SU-DHL-6 (cell line): Measurements from ENCODE around the gene MAML3.

Source experiments
- H2AFZ ChIP-seq: fragments of 200-600 bp; sonication (generic); 2 replicates; pipeline ENCODE4 v1.6.1; 2014; ENCODE audit warnings: low read depth, mild to moderate bottlenecking, moderate library complexity, mixed read lengths, antibody characterized with exemption, low read length; ENCODE audit not compliant: severe bottlenecking
- H3F3A ChIP-seq: fragments of 200-600 bp; shearing (Covaris generic); 2 replicates; pipeline ENCODE4 v1.6.0; 2016; ENCODE audit warnings: antibody characterized with exemption, mild to moderate bottlenecking; ENCODE audit not compliant: insufficient read depth
- H3K27ac ChIP-seq: fragments of 200-600 bp; sonication (generic); 2 replicates; pipeline ENCODE4 v1.5.1; 2016; ENCODE audit warnings: low read depth, mild to moderate bottlenecking, low read length, moderate library complexity, mixed read lengths
- H3K27me3 ChIP-seq: fragments of 200-600 bp; sonication (generic), shearing (Covaris generic); 2 replicates; pipeline ENCODE4 v1.6.0; 2014; ENCODE audit warnings: mild to moderate bottlenecking, low read length
- H3K36me3 ChIP-seq: fragments of 200-600 bp; sonication (generic); 2 replicates; pipeline ENCODE4 v1.6.1; 2014; ENCODE audit warnings: mild to moderate bottlenecking, low read length, mixed read lengths
- H3K4me2 ChIP-seq: fragments of 300-600, 200-600 bp; shearing (Covaris generic), sonication (generic); 2 replicates; pipeline ENCODE4 v1.6.0; 2014; ENCODE audit warnings: low read length, low read depth, mild to moderate bottlenecking; ENCODE audit not compliant: poor library complexity, severe bottlenecking
- H3K4me3 ChIP-seq: fragments of 200-600 bp; sonication (generic); 2 replicates; pipeline ENCODE4 v1.5.1; 2014; ENCODE audit warnings: antibody characterized with exemption, low read length, mild to moderate bottlenecking, mixed read lengths; ENCODE audit not compliant: insufficient read depth, poor library complexity, severe bottlenecking
- H3K79me2 ChIP-seq: fragments of 200-600 bp; sonication (generic); 2 replicates; pipeline ENCODE4 v1.6.1; 2014; ENCODE audit warnings: mild to moderate bottlenecking, low read length, moderate library complexity; ENCODE audit not compliant: insufficient read depth
- H3K9ac ChIP-seq: fragments of 200-600 bp; sonication (generic); 2 replicates; pipeline ENCODE4 v1.7.0; 2014; ENCODE audit warnings: mild to moderate bottlenecking, low read length
- H3K9me2 ChIP-seq: fragments of 200-600 bp; sonication (generic); replicated peaks from 2 replicates; pipeline ENCODE4 v1.6.1; 2014; ENCODE audit warnings: low read length; ENCODE audit not compliant: insufficient read depth
- H3K9me3 ChIP-seq: fragments of 200-600 bp; sonication (generic); 2 replicates; pipeline ENCODE4 v1.6.1; 2014; ENCODE audit warnings: low read length, mixed read lengths; ENCODE audit not compliant: insufficient read depth
- H4K20me1 ChIP-seq: fragments of 200-600 bp; sonication (generic); 2 replicates; pipeline ENCODE4 v1.6.1; 2014; ENCODE audit warnings: low read depth, mild to moderate bottlenecking, antibody characterized with exemption, low read length, moderate library complexity, mixed read lengths
- EZH2phosphoT487 ChIP-seq: fragments of 200-600 bp; sonication (generic), shearing (Covaris generic); conservative IDR thresholded peaks from 2 replicates; pipeline ENCODE4 v1.6.1; 2018; ENCODE audit warnings: mild to moderate bottlenecking, antibody characterized with exemption, low read length, moderate library complexity, mixed read lengths
- TF ChIP-seq, protein P1 (sequence below): fragments of 200-600 bp; sonication (generic); IDR thresholded peaks from one replicate; pipeline ENCODE4 v1.5.1; 2017; ENCODE audit warnings: antibody characterized with exemption, mild to moderate bottlenecking, low read length, moderate library complexity; ENCODE audit not compliant: insufficient read depth, poor library complexity, severe bottlenecking

MAML3 gene

DNA sequence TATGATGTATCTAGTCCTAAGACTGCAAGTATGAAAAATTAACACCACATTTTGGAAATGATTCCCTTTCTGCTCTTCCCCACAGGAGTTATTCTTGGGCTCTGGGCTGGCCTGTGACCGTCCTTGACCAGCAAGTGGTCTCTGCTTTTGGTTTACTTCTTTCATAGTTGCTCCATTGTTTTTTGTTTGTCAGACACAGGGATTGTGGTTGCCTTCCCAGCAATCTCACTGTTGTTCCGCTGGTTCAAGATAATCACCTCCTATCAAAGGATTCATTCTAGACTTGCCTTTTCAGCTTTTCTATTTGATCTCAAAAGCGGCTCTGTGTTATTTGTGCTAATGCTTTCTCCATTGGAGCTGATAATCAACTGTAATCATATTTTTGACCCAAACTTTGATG, 269.5 kb downstream of the MAML3 start:
- H3K4me3 ChIP-seq: no peak overlapping the region
- no peak overlapping the region for H3K9ac ChIP-seq
- H3K36me3 ChIP-seq: no peaks in the 10 kb centered on the region
- H3K27me3 ChIP-seq: no peaks in the 10 kb centered on the region
- no peak overlapping the region for H3K4me2 ChIP-seq
- no peaks in the 10 kb centered on the region for H3K79me2 ChIP-seq
- no peaks in the 10 kb centered on the region for H3F3A ChIP-seq
- TF ChIP-seq EZH2phosphoT487: no peak
- TF ChIP-seq, protein P1, sequence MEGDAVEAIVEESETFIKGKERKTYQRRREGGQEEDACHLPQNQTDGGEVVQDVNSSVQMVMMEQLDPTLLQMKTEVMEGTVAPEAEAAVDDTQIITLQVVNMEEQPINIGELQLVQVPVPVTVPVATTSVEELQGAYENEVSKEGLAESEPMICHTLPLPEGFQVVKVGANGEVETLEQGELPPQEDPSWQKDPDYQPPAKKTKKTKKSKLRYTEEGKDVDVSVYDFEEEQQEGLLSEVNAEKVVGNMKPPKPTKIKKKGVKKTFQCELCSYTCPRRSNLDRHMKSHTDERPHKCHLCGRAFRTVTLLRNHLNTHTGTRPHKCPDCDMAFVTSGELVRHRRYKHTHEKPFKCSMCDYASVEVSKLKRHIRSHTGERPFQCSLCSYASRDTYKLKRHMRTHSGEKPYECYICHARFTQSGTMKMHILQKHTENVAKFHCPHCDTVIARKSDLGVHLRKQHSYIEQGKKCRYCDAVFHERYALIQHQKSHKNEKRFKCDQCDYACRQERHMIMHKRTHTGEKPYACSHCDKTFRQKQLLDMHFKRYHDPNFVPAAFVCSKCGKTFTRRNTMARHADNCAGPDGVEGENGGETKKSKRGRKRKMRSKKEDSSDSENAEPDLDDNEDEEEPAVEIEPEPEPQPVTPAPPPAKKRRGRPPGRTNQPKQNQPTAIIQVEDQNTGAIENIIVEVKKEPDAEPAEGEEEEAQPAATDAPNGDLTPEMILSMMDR: no peak
- H2AFZ ChIP-seq: no peak overlapping the region
- H3K9me2 ChIP-seq: no peaks in the 10 kb centered on the region
- no peaks in the 10 kb centered on the region for H4K20me1 ChIP-seq
- no peaks in the 10 kb centered on the region for H3K9me3 ChIP-seq
- H3K27ac ChIP-seq: no peak overlapping the region

DNA sequence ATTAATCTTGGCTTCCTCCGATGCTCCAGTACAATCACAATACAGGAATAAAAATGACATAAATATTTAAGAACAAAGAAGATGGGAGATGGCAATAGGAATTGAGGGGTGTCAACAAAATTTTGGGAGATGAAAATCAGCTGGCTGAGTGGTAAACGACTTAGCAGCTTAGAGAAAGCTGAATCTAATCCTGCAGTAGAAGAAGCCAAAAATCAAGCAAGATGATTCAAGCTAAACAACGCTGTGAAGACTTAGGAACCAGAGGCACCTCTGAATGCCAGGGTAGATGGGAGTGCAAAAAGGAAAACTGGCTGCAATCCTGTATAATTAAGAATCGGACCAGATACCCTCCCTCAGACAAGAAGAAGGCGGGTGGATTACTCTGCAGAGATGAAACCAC, 273.1 kb downstream of the MAML3 start:
- Histone ChIP-seq H3K4me2 (no peak overlapping the region), H3K27ac (no peak overlapping the region)

DNA sequence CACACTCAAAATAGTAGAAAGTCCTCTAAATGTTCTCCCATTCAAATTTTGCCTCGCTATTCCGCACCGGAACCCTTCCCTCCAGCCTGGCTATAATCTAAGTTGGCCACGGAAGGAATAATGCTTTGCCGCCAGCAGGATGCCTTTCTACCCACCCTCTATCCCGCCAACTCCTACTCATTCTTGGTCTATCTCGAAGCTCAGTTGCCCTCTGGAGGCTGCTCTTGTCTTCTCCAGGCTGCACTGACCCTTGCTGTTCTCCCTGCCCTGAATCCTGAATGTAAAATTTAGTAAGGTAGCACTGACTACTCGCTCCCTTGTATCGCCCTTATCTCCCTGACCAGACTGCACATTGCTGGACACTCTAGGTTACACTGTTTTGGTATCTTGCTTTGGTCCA, 275.9 kb downstream of the MAML3 start:
- no peaks in the 10 kb centered on the region for H3K9me3 ChIP-seq
- no peak overlapping the region for H3K4me3 ChIP-seq
- H3K36me3 ChIP-seq: no peaks in the 10 kb centered on the region
- no peaks in the 10 kb centered on the region for H3K27me3 ChIP-seq
- no peaks in the 10 kb centered on the region for H4K20me1 ChIP-seq
- no peaks in the 10 kb centered on the region for H3K9me2 ChIP-seq
- no peak overlapping the region for H3K4me2 ChIP-seq
- no peaks in the 10 kb centered on the region for H3F3A ChIP-seq
- no peak overlapping the region for H2AFZ ChIP-seq
- no peak overlapping the region for H3K9ac ChIP-seq
- H3K79me2 ChIP-seq: no peaks in the 10 kb centered on the region
- TF ChIP-seq, protein P1: no peak
- no peak for TF ChIP-seq EZH2phosphoT487
- H3K27ac ChIP-seq: no peak overlapping the region

More for the DNA sequence above, 273.1 kb downstream of the MAML3 start:
- H3K9me2 ChIP-seq: no peaks in the 10 kb centered on the region
- H3K79me2 ChIP-seq: no peaks in the 10 kb centered on the region
- H3K4me3 ChIP-seq: no peak overlapping the region
- TF ChIP-seq, protein P1: no peak
- no peak for TF ChIP-seq EZH2phosphoT487
- no peaks in the 10 kb centered on the region for H3K36me3 ChIP-seq
- no peaks in the 10 kb centered on the region for H3K27me3 ChIP-seq
- H3F3A ChIP-seq: no peaks in the 10 kb centered on the region
- H3K9me3 ChIP-seq: no peaks in the 10 kb centered on the region
- no peak overlapping the region for H2AFZ ChIP-seq
- H4K20me1 ChIP-seq: no peaks in the 10 kb centered on the region
- H3K9ac ChIP-seq: no peak overlapping the region
